Endothelial cell of umbilical vein (primary cell): Measurements from ENCODE around the gene GNAL. TPM values are rescaled to one million over a fixed set of nuclear protein-coding genes. Genes with fewer than 3 reads are reported as not detected.

Experiments used
- BruUV-seq: library from RNA; stranded (reverse); fragments of 400-500 nt; replicated peaks from 2 replicates; lab custom pipeline; 2021; lab: Mats Ljungman, UMichigan
- CTCF ChIA-PET: fragments of 300-600, 350-600 bp; sonication (Branson Sonifier 250); formaldehyde crosslinking; loops from one replicate; lab custom pipeline; 2021; ENCODE audit warnings: antibody characterized with exemption, inconsistent platforms; lab: Charles Lee
- POLR2A ChIA-PET: fragments of 300-600, 350-600 bp; sonication (Branson Sonifier 250); formaldehyde crosslinking; loops from one replicate; lab custom pipeline; 2021; ENCODE audit warnings: antibody characterized with exemption, inconsistent platforms; lab: Charles Lee
- DNase-seq: peaks from one replicate; pipeline ENCODE4 v3.0.0-alpha.2; 2011; ENCODE audit warnings: low read depth, low spot score
- FAIRE-seq: peaks from 2 replicates; lab custom pipeline; 2011; peaks lifted over from hg19 to GRCh38; lab: Jason Lieb, UNC
- H2AFZ ChIP-seq: 2 replicates; pipeline ENCODE4 v1.6.0; 2012; ENCODE audit warnings: low read depth, low read length, control low read depth, inconsistent platforms
- H3K27ac ChIP-seq: 2 replicates; pipeline ENCODE4 v1.5.1; 2011; ENCODE audit warnings: low read depth, mild to moderate bottlenecking, control low read depth, low read length, moderate library complexity; ENCODE audit not compliant: insufficient read depth
- H3K27me3 ChIP-seq, 2 experiments: 2 replicates each; pipeline versions ENCODE4 v1.6.0 to v1.6.1; 2011; ENCODE audit warnings: low read length in 2 of 2, mixed read lengths in 1 of 2; ENCODE audit not compliant: control insufficient read depth in 2 of 2, insufficient read depth in 2 of 2
- H3K36me3 ChIP-seq, 2 experiments: 2 replicates in 1 of 2; 3 replicates in 1 of 2; pipeline ENCODE4 v1.5.1; 2011; ENCODE audit warnings: low read length in 2 of 2, mild to moderate bottlenecking in 1 of 2, moderate library complexity in 1 of 2; ENCODE audit not compliant: control insufficient read depth in 2 of 2, insufficient read depth in 2 of 2; ENCODE audit errors: extremely low read depth in 1 of 2
- H3K4me1 ChIP-seq: 3 replicates; pipeline ENCODE4 v1.5.1; 2011; ENCODE audit warnings: mild to moderate bottlenecking, low read length; ENCODE audit not compliant: control insufficient read depth, insufficient read depth; ENCODE audit errors: extremely low read depth
- H3K4me2 ChIP-seq: 2 replicates; pipeline ENCODE4 v1.6.1; 2011; ENCODE audit warnings: low read length, control low read depth, mixed read lengths; ENCODE audit not compliant: insufficient read depth
- H3K4me3 ChIP-seq, 3 experiments: fragments of 200-600 bp in 1 of 3; sonication (generic), shearing (Covaris generic) in 1 of 3; replicated peaks in 1 of 3; 2 replicates each; pipeline ENCODE4 v1.5.1; 2011 to 2016; ENCODE audit warnings: control low read depth in 3 of 3, low read length in 3 of 3, mild to moderate bottlenecking in 2 of 3, inconsistent platforms in 1 of 3, low read depth in 1 of 3, moderate library complexity in 1 of 3; ENCODE audit not compliant: insufficient read depth in 1 of 3
- H3K79me2 ChIP-seq: 2 replicates; pipeline ENCODE4 v1.6.0; 2012; ENCODE audit warnings: low read length, inconsistent platforms; ENCODE audit not compliant: control insufficient read depth, insufficient read depth
- H3K9ac ChIP-seq: replicated peaks from 2 replicates; pipeline ENCODE3; 2011; ENCODE audit warnings: low read length, control low read depth; ENCODE audit not compliant: insufficient read depth; ENCODE audit errors: extremely low read depth
- H3K9me1 ChIP-seq: replicated peaks from 3 replicates; pipeline ENCODE4 v1.6.0; 2011; ENCODE audit warnings: mild to moderate bottlenecking, low read length; ENCODE audit not compliant: control insufficient read depth, insufficient read depth; ENCODE audit errors: extremely low read depth
- H3K9me3 ChIP-seq: replicated peaks from 2 replicates; pipeline ENCODE4 v1.5.1; 2012; ENCODE audit warnings: low read length, inconsistent platforms; ENCODE audit not compliant: control insufficient read depth, insufficient read depth
- H4K20me1 ChIP-seq: replicated peaks from 2 replicates; pipeline ENCODE3; 2011; ENCODE audit warnings: mild to moderate bottlenecking, low read length; ENCODE audit not compliant: control insufficient read depth, insufficient read depth; ENCODE audit errors: extremely low read depth
- EZH2 ChIP-seq: IDR thresholded peaks from 2 replicates; pipeline ENCODE4 v1.6.1; 2012; ENCODE audit warnings: borderline replicate concordance, low read depth, mild to moderate bottlenecking, moderate library complexity, low read length, inconsistent platforms; ENCODE audit not compliant: severe bottlenecking
- FOS ChIP-seq: IDR thresholded peaks from 2 replicates; pipeline ENCODE4 v1.6.1; 2011; ENCODE audit warnings: mild to moderate bottlenecking, low read length, moderate library complexity, borderline replicate concordance; ENCODE audit not compliant: insufficient read depth
- JUN ChIP-seq: IDR thresholded peaks from 2 replicates; pipeline ENCODE4 v1.6.1; 2011; ENCODE audit warnings: borderline replicate concordance, low read depth; ENCODE audit not compliant: insufficient read length, insufficient read depth
- MYC ChIP-seq: IDR thresholded peaks from one replicate; pipeline ENCODE4 v1.6.1; 2011; ENCODE audit warnings: mild to moderate bottlenecking, low read depth, low read length
- POLR2A ChIP-seq: IDR thresholded peaks from 2 replicates; pipeline ENCODE4 v1.6.1; 2012; ENCODE audit warnings: low read depth, mild to moderate bottlenecking, control low read depth, low read length
- POLR2AphosphoS5 ChIP-seq: IDR thresholded peaks from 2 replicates; pipeline ENCODE4 v1.6.1; 2012; ENCODE audit warnings: low read depth, mild to moderate bottlenecking, control low read depth, low read length, moderate library complexity; ENCODE audit not compliant: insufficient read depth
- dilution Hi-C: fragments of 300-500 bp; cut with MboI; formaldehyde crosslinking; loops from one replicate; pipeline ENCODE4 v1.15.0; 2019; ENCODE audit warnings: low sequenced_read_pairs; ENCODE audit not compliant: extremely low pct_ligation_motif_present
- intact Hi-C: fragments of 100-400 bp; cut with micrococcal nuclease; formaldehyde crosslinking; loops from one replicate; pipeline ENCODE4 v1.10.0; 2022
- polyA plus RNA-seq, 4 experiments: library from polyadenylated mRNA; depleted of rRNA in 3 of 4; stranded (reverse) in 3 of 4; unstranded in 1 of 4; fragments of >200 nt; gene quantifications; 2 replicates each; pipeline versions ENCODE4 v1.2.1 to v1.2.3, GENCODE V29; 2011 to 2012; ENCODE audit warnings: missing spikeins in 1 of 4
- total RNA-seq: library from RNA; stranded (reverse); gene quantifications from 2 replicates; pipeline ENCODE4 v1.2.3, GENCODE V29; 2021
- TF ChIP-seq, protein P1 (sequence below): IDR thresholded peaks from 2 replicates; pipeline ENCODE4 v1.6.1; 2011; ENCODE audit not compliant: insufficient read depth, insufficient read length
- TF ChIP-seq, protein P2 (sequence below), 2 donors: IDR thresholded peaks; 1 replicate in 1 of 2; 2 replicates in 1 of 2; pipeline ENCODE4 v1.5.1; 2011; ENCODE audit warnings: low read length in 2 of 2, mild to moderate bottlenecking in 2 of 2, moderate library complexity in 2 of 2, control low read depth in 1 of 2, inconsistent platforms in 1 of 2, low read depth in 1 of 2; ENCODE audit not compliant: insufficient read depth in 1 of 2; ENCODE audit errors: extremely low read depth in 1 of 2

Gene GNAL
- total and polyA plus RNA-seq, 2 donors (not counting 3 experiments of a cell fraction or from before 2014, with no cell fraction given), result 0.07 to 0.73 TPM

DNA sequence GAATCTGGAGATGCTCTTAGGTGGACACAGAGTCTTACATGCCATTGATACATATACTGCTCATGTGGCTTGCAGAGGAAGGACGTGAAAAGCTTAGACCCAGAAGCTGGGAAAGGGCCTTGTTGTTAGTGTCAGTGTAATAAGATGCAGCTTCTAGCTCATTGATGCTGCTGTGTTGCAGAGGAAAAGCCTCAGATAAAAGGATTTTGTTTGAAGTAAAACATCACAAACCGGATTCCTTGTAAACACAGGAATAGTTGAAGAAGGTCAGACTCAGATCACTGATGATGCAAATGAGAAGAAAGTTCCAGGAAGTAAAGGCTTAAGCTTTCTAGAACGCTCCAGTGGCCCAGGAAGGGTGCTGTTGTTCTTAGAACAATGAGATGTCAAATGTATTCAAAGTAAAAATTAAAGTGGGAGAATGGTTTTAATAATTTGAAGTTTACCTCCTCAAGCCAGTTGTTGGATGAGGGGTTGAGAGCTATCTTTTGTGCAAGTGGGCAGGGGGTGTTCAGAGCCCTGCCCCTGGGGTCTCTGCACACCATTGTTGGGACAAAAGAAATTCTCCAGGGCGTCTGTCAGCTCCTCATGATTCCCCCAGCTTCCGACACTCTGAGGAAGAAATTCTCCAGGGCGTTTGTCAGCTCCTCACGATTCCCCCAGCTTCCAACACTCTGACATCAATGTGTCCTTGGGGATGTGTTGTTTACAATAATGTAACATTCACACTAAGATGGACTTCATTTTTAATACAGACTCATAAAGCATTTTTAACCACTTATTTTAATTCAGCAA, 100.8 kb downstream of the GNAL start:
- no peak overlapping the region for H3K4me3 ChIP-seq
- no TSS peak for BruUV-seq
- peaks cover 1 to 14% of the 10 kb centered on the region in 2 experiments for H3K27me3 ChIP-seq

More for the DNA sequence above, 100.8 kb downstream of the GNAL start:
- Histone ChIP-seq H4K20me1 (no peaks in the 10 kb centered on the region), H3K9me3 (no peaks in the 10 kb centered on the region), H3K79me2 (no peaks in the 10 kb centered on the region), H3K9ac (no peak overlapping the region), H2AFZ (no peak overlapping the region), H3K9me1 (no peaks in the 10 kb centered on the region), H3K4me1 (no peaks in the 10 kb centered on the region), H3K27ac (no peak overlapping the region), H3K4me2 (no peak overlapping the region), H3K36me3 (no peaks in the 10 kb centered on the region)
- POLR2A ChIA-PET, result no interaction called here
- FAIRE-seq, result no peak
- CTCF ChIA-PET, result interaction anchor here (1.3 kb wide), 1 partner anchor 24 kb away, joined by 3 read pairs; no protein-coding TSS in a partner anchor
- TF ChIP-seq EZH2 (no peak), MYC (no peak), FOS (no peak), JUN (no peak), POLR2A (no peak), POLR2AphosphoS5 (no peak)
- TF ChIP-seq, protein P1, sequence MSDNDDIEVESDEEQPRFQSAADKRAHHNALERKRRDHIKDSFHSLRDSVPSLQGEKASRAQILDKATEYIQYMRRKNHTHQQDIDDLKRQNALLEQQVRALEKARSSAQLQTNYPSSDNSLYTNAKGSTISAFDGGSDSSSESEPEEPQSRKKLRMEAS, result no peak
- TF ChIP-seq, protein P2, sequence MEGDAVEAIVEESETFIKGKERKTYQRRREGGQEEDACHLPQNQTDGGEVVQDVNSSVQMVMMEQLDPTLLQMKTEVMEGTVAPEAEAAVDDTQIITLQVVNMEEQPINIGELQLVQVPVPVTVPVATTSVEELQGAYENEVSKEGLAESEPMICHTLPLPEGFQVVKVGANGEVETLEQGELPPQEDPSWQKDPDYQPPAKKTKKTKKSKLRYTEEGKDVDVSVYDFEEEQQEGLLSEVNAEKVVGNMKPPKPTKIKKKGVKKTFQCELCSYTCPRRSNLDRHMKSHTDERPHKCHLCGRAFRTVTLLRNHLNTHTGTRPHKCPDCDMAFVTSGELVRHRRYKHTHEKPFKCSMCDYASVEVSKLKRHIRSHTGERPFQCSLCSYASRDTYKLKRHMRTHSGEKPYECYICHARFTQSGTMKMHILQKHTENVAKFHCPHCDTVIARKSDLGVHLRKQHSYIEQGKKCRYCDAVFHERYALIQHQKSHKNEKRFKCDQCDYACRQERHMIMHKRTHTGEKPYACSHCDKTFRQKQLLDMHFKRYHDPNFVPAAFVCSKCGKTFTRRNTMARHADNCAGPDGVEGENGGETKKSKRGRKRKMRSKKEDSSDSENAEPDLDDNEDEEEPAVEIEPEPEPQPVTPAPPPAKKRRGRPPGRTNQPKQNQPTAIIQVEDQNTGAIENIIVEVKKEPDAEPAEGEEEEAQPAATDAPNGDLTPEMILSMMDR (IDR thresholded peaks at IDR 0.05; ENCODE audit: extremely low read depth in 1 of 2, insufficient read depth in 1 of 2, low read depth in 1 of 2, low read length in 2 of 2), result no peak
- dilution Hi-C loops, result no loop called here
- DNase-seq, result no peak
- intact Hi-C loops, result no loop called here
